Activated CD8-positive, alpha-beta memory T cell treated with anti-CD3 and anti-CD28 coated beads, Interleukin-2, amount 50 U/mL, for 4 hours (primary cell): ENCODE measurements around the gene RALBP1.

ENCODE experiments used
- DNase-seq: peaks from one replicate; pipeline ENCODE4 v3.0.0-alpha.2; 2020

The RALBP1 gene

GRCh38 chr18:9552616-9553015 lies 77.3 kb downstream of the RALBP1 start:
- no peak for DNase-seq

DNA sequence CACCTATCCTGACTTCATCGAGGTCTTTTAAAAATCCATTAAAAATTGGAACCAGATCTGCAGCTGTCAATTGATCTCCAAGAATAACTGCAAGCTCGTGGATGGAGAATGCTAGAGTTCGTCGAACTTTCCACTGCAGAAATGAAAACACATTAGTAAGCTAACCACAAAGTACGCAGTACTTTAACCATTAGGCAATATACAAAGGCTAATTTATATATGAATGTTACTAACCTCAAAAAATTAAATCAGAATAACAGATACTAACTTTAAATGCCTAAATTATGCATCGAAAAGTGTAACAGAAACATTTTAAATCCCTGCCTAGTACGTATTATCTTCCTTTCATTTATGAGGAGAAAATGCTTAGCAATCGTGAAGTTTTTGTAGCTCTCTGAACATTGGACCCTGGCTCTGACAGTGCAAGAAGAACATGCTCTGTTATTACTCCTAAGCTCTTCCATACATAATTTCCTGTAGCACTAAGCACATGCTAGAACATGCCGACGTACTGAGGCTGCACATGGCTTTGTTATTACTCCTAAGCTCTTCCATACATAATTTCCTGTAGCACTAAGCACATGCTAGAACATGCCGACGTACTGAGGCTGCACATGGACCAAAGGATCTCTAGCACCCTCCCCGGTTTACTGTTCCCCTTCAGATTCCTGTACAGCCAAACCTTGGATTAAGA lies 82.1 kb downstream of the RALBP1 start:
- DNase-seq, result no peak

DNA sequence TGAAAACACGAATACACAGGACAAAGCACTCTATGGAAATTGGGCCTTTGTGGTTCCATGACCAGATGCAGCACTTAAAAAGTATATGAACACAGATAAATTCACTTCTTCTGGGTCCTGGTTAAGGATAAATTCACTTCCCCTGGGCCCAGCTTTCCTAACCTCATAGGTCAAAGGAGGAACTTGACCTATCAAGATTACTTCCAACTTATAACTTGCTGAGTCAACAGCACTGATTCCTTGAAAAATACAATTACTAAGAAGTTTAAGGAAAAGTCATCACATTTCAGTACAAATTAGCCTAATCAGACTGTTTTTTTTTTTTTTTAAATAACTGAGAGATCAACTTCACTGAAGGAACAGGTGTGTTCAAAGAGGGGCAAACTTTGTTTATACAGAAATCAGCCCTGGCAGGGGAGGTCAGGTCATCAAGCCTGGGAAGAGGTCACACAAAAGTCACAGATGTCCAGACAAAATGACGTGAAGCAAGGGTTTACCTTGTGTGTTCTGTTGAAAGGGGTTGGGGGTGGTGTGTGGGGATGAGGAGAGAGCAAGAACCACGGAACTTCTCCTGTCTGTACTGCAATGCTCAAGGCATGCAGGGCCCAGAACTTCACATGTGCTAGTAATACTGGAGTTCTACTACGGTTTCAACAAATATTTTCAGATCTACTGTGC lies 83.2 kb downstream of the RALBP1 start:
- DNase-seq, result no peak

GRCh38 chr18:9559253-9559652 lies 83.9 kb downstream of the RALBP1 start:
- no peak for DNase-seq

- DNase-seq, result no peak
Measured at GRCh38 chr18:9561759-9562158, 86.4 kb downstream of the RALBP1 start.

DNA sequence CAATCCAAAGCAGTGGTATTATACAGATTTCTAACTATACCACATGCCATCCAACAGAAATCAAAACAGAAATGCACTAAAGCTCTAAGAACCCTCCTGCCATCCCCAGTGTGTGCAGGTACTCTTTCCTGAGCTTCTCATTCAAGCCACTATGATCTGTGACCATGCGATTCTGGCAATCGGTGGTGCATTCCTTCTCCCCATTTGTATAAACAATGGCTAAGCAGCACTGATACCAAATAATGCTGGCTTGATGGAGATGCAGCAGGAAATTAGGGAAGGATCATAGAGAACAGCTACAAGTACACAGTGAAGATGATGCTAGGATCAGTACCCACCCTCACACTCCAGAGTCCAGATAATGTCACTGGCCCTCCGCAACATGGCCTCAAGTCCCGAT lies 87.3 kb downstream of the RALBP1 start:
- no peak for DNase-seq

DNA sequence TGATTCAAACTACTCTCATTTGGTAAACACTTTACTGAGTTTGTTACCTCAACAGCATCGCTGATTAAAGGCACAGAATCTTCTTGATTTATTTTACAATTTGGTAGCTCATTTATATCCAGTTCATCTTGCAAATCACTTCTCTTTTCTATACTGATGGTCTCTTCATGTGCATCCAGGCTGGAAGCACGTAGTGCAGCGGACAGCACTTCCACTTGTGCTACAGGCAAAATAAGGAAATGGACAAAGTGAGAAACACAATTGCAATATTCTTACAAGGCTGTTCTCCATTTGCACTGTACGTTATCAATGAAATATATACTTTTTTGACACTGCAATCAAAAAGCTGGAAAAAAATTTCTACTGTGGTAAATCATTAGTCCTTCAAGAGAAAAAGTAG lies 88.0 kb downstream of the RALBP1 start:
- no peak for DNase-seq

- DNase-seq, result no peak
Measured at GRCh38 chr18:9565407-9565806, 90.1 kb downstream of the RALBP1 start.

DNA sequence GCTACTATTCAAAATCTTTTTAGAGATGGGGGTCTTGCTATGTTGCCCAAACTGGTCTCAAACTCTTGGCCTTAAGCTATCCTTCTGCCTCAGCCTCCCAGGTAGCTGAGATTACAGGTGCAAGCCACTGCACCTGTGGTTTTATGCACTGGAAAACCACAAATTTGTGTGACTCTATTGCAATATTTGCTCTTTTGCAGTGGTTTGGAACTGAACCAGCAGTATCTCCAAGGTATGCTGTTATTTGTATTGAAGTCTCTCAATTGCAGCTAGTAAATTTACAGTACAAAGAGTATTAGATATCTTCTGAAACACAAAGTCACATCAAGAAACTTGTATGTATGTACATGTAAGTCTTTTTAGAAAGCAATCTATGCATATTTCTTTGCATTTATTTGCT lies 92.9 kb downstream of the RALBP1 start:
- DNase-seq, result no peak

DNA sequence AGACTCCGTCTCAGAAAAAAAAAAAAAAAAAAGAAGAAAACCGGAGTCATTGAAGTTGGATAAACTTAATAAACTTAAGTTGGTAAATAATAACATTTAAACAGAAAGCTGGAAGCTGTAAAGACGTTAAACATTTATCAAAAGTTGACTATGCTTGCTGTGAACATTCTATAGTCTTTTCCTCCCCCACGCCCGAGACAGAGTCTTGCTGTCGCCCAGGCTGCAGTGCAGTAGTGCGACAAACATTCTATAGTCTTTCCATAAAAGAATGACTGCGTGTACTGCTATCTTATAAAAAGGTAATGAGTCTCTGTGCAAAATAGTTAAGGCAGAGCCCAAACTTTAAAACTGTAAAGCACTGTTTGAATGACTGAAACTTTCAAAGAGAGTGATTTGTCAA lies 93.9 kb downstream of the RALBP1 start:
- no peak for DNase-seq

DNA sequence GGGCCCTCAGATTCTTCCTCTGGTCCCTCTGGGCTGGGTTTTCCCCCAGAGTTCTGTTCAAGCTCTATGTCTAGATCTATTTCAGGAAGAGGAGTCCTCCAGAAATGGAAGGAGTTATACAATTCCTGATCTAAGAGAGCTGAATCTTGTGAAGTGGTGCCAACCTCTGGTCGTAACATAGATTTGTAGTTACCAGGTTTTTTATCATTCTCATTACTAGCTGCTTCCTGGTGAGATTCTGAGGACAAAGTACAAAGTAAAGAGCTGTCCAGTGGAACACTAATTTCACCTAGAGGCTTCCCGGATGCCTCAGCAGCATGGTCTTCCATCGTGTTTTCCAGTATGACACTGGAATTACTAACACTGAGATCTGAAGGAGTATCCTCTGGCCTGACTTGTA lies 94.9 kb downstream of the RALBP1 start:
- no peak for DNase-seq

- DNase-seq, result no peak
Measured at GRCh38 chr18:9571546-9571945, 96.2 kb downstream of the RALBP1 start.

GRCh38 chr18:9574473-9575115 lies 99.3 kb downstream of the RALBP1 start:
- no peak for DNase-seq

DNA sequence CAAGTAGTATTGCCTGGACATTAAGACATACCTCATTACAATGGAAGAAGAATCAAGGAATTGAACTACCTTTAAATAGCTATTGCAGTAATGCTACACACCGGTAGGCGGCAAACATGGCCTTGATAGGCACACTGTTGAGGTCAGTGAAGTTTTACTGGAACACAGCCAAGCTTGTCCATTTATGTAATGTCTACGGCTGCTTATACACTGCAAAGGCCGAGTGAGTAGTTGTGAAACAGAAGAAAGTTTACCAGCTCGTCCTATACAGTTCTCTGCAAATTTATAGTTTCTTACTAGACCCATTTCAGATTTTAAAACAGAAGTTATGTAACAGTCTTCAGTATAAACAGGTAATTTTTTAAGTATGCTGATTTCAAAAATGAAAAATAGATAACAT lies 100.2 kb downstream of the RALBP1 start:
- no peak for DNase-seq

DNA sequence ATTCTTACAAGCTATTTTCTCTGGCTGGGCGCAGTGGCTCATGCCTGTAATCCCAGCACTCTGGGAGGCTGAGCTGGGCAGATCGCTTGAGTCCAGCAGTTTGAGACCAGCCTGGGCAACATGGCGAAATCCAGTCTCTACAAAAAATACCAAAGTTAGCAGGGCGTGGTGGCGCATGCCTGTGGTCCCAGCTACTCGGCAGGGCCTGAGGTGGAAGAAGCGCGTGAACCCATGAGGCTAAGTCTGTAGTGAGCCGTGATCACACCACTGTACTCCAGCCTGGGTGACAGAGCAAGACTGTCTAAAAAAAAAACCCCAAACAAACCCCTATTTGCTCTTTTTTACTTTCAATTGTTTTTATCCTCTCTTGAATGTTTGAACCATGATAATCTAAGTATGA lies 102.0 kb downstream of the RALBP1 start:
- no peak for DNase-seq

- DNase-seq, result no peak
Measured at GRCh38 chr18:9578306-9578705, 103.0 kb downstream of the RALBP1 start.

GRCh38 chr18:9581667-9582066 lies 106.4 kb downstream of the RALBP1 start:
- DNase-seq, result no peak

DNA sequence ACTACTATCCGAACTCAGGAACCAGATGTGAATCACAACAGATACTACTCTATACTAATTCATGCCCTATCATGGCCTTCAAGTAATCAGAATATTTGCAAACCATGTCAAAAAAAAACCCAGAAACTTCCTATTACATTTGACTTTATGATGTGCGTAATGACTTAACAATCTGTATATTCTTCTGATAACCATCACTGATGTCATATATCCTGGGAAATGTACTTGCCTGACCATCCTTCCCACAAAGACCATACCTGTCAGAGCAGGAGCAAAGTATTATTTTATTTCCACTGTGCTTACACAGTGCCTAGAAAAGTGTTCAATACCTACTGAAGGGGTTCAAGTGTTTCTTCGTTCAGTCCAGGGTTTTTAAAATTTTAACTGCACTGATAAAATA lies 111.5 kb downstream of the RALBP1 start:
- DNase-seq, result no peak
